ENCODE results near the gene ARHGAP8.
A peak's percentile ranks its signal among the peaks of the same experiment; 100 is the strongest.

Gene ARHGAP8

DNA sequence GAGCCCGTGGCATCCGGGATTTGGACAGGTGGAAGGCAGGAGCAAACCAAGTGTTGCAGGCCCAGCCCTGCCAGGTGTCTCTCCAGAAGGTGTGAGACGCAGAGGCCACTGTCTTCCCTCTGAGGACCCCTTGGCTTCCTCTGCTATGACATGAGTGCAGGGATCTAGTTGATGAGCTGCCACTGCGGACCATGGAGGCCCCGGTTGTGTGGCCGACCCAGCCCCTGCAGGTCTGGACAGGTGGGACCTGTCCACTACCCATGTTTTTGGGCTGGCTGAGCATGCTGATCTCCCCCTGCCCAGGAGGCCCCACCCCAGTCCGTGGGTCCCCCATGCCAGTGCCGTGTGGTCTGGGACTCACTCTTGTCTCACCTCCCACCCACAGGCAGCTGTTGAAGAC lies 27.5 kb upstream of the ARHGAP8 start:
- DNase-seq (ENCODE audit: extremely low read depth in 1 of 2, low read depth in 1 of 2), result no peak

DNA sequence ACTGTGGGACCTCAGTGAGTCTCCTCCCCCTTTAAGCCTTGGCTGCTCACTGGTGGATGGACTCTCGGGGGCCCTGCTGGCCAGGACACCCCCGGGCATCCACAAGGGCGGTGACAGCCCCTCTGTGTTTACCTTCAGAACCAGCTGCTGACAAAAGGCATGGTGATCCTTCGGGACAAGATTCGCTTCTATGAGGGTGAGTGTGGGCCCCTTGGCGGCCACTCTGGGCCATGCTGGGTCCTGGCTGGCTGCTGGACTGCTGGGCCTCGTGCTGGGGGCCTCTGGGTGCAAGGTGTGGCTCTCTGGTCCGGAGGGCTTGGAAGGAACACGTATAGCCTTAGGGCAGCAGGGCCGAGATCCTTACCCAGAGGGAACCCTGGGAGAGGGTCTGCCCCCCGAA lies 25.9 kb upstream of the ARHGAP8 start:
- DNase-seq (ENCODE audit: extremely low read depth in 1 of 2, low read depth in 1 of 2), result no peak

DNA sequence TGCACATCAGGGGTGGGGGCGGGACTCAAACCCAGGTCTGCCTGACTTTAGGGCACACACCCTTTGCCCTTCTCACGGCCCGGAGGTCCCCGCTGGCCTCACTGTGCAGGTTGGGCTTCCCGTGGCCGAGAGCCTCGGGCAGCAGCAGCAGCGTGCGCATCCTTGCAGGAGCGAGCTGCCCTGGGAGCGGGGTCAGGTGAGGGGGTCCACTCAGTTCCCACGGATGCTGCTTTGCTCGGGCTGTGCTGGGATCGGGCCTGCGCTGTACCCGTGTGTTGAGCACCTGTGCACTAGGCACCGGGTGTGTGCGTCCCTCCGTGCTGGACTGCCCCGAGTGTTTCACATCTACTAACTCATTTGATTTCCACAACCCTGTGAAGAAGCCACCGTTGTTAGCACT lies 25.2 kb upstream of the ARHGAP8 start:
- DNase-seq (ENCODE audit: extremely low read depth in 1 of 2, low read depth in 1 of 2), result no peak

DNA sequence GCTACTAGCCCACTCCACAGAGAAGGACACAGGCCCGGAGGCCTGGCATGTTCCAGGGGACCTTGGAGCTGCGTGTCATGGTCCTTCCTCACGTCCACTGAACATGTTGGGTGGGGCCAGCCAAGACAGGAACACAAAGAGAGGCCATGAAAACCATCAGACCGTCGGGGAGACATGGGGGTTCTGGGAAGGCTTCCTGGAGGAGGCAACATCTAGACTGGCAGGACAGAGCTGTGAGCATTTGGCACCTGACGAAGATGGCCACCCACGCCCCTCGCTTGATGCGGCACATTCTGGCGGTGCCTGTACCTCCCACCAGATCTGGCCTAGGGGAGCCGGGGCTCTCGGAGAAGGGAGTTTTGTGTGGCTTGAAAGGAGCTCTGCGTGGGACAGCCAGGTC lies 24.7 kb upstream of the ARHGAP8 start:
- no peak for DNase-seq (ENCODE audit: extremely low read depth in 1 of 2, low read depth in 1 of 2)

DNA sequence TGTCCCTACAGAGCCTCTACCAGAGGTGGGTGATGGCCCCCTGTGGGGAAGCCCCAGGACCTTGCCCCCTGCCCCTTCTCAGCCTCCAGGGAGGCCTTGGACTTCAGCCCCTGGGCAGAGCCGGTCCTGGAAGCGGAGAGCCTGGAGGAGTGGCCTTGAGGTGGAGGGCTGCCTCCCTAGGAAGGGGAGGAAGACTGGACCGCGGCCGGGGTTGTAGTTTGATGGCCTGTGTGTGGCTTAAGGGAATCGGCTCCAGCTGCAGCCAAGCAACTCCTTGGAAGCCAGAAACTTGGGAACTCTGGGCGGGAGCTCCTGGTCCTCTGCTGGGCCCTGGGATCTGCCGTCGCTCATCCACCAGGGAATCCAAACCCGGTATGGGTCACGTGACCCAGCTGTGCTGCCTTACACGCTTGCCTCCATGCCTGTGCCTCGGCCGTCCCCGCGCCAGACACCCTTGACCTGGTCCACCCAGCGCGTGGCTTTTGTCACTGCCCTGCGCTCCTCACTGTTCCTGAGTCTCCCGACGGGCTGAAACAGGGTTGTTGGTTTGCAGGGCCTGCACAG lies 23.5 kb upstream of the ARHGAP8 start:
- DNase-seq (ENCODE audit: extremely low read depth in 1 of 2, low read depth in 1 of 2), result no peak

DNA sequence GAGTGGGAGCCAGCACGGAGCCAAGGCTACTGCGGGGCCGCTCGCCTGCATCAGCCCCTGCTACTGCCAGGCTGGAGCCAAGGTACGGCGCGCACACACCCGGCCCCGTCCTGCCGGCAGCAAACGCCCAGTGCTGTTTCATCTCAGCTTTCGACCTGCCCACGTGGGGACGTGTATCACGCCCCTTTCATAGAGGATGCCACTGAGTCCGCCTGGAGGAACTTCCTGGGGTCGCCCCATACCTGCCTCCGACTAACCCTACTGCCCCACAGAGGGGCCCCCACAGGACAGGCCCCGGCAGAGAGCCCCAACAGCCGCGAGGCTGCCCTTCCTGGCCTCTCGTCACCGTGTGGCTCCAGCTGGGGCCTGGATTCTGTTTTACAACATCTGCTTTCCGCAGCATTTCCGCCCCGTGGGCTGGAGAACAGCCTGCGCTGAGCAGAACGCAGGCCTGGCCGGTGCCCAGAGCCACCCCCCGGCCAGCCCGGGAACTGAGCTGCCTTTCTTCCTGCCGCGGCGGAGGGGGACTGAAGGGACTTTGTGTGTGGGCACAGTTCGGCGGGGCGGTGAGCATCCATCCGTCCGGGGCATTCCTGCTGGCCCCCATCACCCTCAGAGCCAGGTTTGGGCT lies 22.9 kb upstream of the ARHGAP8 start:
- no peak for DNase-seq (ENCODE audit: extremely low read depth in 1 of 2, low read depth in 1 of 2)

DNA sequence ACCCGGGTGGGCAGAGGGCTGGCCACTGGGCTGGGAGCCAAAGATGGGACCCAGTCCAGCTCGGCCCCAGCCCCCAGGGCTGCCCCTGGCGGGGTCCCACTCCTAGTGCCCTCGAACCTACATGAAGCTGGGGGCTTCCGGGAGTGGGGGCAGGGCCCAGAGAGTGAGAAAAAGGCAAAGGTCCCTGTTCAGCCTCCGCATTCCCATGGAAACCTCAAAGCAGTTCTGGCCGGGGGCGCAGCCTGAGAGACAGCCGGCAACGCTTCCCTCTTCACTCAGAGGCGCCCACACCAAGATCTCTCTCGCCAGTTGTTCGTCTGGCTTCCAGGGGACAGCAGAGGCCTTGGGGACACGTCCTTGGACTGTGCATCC lies 22.4 kb upstream of the ARHGAP8 start:
- DNase-seq (ENCODE audit: extremely low read depth in 1 of 2, low read depth in 1 of 2), result no peak

DNA sequence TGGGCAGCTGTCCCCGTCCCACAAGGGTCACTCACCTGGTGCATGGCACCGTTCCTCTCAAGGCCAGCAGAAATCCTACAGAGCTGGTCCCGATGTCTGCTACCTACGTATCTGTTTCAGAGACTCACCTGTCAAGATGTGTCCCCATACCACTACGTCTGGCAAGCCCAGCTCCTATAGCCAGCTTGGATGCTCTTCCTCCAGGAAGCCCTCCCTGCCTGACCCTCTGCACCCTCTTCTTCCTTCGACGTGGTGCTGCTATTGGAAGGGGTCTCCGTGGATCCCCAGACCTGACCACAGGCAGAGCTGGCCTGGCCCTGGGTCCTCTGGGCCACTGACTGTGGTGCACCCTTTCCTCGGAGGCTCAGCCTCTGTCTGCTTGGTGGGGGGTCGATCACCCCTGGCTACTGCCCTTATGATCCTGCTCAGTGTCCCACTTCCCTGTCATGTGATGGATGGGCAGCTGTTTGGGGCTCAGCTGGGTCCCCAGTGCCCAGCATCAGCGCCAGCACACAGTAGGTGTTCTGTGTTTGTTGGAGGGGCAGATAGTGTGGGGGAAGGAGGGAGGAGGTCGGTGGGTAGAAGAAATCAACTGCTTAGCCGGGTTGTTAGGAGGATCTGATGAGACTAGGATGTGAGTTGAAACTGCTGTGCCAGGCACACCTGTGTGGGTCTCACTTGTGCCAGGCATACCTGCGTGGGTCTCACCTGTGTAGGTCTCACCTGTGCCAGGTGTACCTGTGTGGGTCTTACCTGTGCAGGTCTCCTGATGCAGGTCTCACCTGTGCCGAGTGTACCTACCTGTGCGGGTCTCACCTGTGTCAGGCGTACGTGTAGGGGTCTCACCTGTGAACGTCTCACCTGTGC lies 21.7 kb upstream of the ARHGAP8 start:
- DNase-seq (ENCODE audit: extremely low read depth in 1 of 2, low read depth in 1 of 2), result no peak

DNA sequence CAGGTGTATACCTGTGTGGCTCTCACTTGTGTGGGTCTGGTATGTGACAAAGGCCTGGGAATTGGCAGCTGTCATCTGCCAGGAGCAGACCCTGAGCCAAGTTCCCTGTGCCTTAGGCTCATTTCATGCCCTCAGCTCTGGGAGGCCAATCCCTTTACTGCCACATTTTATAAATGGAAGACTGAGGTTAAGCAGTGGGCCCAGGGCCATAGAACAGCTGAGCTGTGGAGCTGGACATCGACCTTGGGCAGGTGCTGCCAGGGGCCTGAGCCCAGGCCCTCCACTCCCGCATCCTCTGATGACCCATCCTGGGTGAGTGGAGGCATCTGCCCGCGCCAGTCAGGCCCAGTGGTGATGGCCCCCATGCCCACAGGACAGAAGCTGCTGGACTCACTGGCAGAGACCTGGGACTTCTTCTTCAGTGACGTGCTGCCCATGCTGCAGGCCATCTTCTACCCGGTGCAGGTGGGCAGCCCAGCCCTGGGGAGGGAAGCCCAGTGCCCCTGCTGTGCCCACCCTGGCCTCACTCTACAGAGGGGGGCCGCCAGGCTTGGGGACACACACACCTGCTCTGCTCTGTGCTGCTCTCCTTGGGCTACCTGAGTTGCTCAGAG lies 20.9 kb upstream of the ARHGAP8 start:
- no peak for DNase-seq (ENCODE audit: extremely low read depth in 1 of 2, low read depth in 1 of 2)

DNA sequence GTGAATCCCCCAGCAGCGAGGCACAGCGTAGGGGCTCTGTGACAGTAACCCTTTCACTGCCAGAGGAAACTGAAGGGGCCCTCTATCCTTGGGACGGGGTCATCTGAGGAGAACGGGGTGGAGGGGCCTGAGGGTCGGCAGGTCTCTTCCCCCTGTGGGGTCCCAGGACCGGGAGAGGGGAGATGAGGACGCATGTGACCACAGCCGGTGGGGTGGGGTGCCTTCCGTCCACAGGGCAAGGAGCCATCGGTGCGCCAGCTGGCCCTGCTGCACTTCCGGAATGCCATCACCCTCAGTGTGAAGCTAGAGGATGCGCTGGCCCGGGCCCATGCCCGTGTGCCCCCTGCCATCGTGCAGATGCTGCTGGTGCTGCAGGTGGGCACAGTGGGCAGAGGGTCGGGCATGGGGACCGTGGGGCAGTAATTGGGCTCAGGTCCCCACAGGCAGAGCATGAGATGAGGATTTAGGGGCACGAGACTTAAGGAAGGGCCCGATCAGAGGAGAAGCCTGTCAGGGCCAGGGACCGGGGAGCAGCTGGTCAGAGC lies 20.3 kb upstream of the ARHGAP8 start:
- no peak for DNase-seq (ENCODE audit: extremely low read depth in 1 of 2, low read depth in 1 of 2)

DNA sequence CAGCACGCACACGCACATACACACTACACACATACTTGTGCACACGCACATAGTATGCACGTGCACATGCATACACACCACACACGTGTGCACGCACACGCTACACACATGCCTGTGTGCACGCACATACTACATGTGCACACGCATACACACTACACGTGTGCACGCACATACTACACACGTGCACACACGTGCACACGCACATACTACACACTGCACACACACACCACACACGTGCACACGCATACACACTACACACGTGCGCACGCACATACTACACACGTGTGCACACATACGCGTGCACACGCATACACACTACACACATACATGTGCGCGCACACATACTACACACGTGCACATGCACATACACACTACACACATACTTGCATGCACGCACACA lies 19.7 kb upstream of the ARHGAP8 start:
- DNase-seq (ENCODE audit: extremely low read depth in 1 of 2, low read depth in 1 of 2), result no peak

DNA sequence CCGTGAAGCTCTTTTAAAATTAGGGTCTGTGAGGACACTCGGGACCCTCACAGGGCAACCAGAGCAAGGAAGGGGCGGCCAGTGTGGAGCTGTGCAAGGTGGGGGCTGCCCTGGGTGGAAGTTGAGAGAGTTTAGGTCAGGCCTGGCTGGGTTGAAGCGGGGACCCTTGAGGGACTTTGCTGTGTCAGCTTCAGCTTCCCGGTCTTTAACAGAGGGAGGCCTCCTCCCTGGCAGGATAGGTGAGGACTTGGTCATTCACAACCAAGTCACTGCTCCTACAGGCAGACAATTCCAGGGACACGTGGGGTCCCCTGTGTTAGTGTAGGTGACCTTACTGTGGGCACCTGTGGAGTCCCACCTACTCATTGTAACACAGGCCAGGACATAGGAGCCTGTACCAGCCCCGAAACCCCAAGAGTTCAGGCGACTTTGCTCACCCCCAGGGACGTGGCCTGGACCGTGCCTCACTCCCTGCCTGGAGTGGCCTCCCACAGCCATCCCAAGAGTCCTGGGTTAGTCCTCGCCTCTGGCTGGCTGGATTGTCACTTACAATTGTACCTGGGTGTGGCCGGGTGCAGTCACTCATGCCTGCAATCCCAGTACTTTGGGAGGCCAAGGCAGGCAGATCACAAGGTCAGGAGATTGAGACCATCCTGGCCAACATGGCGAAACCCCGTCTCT lies 18.8 kb upstream of the ARHGAP8 start:
- no peak for DNase-seq (ENCODE audit: extremely low read depth in 1 of 2, low read depth in 1 of 2)

DNA sequence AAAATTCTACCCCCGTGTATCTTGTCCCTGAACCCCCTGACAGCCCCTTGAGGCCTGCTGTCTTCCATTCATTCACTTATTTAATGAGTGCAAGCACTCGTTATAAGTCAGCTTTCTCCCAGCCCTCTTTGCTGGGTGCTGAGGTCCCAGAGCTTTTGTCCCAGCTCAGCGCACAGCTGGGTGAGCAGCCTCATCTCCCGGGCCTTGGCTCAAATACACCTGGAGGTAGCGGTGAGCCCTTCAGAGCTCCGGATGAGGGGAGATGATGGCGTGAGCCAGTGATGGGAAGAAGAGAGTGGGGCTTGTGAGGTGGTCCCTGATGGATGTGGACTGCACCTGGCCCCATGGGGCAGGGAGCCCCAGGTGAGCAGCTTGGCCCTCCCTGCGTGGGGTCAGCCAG lies 18.1 kb upstream of the ARHGAP8 start:
- DNase-seq (ENCODE audit: extremely low read depth in 1 of 2, low read depth in 1 of 2), result no peak

DNA sequence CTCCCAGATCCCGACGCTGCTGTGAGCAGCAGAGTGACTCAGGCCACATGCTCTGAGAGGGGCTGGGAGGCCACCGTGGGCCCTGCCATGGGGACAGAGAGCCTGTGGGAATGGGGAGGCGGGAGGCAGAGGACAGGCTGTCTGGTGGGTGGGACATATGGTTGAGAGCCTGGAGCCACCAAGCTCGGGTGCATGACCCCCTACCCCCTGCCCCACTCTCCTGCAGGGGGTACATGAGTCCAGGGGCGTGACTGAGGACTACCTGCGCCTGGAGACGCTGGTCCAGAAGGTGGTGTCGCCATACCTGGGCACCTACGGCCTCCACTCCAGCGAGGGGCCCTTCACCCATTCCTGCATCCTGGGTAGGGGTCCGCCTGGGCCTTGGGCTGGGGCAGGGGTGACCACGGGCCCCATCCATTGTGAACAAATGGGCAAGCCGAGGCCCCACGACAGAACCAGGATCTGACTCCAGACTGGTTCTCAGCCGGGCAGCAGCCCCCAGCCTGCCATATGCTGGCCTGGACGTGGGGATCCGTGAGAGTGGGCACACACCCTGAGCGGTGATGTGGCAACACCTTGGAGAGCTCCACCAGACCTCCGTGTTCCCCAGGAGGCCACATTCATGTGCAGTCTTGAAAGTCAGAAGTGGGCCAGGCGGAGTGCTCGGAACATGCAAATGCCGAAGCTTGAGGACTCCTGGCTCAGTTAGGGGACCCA lies 17.4 kb upstream of the ARHGAP8 start:
- no peak for DNase-seq (ENCODE audit: extremely low read depth in 1 of 2, low read depth in 1 of 2)

DNA sequence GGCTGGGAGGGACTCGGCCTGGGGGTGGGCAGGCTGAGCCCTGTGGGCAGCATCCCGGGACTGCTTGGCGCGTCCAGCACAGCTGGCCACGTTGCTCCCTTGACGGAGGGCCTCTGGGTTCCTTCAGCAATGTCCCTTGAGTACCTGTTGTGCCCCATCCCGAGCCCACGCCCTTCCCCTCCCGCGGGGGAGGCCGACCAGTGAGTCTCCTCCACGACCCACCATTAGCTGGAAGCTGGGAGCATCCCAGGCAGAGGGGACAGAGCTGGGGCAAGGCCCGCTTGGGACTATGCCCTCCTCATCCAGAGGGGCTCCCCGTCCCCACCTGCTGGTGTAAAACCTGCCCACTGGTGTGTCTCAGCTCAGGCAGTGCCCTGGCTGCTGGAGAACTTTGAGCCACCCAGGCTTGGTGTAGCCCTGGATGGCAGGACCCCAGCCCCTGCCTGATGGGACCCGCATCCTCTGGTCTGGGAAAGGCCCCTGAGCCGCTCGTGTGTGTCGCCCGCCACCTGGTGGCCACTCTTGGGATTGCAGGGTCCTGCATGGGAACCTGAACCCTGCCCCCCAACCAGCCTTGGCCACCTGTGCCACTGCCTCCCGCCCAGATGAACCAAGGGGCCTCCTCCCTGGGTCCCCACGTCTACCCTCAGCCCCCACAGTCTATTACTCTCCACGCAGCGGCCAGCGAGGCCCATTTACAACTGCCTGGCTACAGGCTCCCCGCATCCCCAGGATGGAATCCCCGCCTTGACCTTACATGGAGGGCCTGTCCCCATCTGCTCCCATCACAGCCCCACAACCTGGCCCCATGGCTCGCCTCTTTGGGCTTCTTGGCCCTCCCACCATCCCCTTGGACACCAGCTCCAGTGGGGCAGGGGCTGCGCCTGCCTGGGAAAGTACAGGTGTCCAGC lies 16.6 kb upstream of the ARHGAP8 start:
- peak; percentile 33 to 67 for DNase-seq (ENCODE audit: extremely low read depth in 1 of 2, low read depth in 1 of 2)

DNA sequence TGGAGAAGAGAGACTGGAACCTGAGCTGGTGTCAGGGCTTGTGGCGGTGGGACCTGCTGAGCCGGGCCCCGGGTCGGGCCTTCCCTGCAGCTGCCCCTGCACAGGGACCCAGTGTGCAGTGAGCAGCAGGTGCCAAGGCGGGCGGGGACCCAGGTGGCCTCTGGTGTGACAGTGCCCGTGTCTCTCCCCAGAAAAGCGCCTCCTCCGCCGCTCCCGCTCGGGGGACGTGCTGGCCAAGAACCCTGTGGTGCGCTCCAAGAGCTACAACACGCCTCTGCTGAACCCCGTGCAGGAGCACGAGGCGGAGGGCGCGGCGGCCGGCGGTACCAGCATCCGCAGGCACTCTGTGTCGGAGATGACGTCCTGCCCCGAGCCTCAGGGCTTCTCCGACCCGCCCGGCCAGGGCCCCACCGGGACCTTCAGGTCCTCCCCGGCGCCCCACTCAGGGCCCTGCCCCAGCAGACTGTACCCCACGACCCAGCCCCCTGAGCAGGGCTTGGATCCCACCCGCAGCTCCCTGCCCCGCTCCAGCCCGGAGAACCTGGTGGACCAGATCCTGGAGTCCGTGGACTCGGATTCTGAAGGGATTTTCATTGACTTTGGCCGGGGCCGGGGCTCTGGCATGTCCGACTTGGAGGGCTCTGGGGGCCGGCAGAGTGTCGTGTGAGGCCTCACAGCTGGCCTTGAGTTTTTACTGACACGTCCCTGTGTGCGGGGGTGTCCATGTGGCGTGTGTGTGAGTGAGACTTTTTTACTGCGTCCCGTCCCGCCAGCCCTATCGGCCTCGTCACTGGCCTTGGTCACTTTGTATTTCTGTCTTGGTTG lies 15.6 kb upstream of the ARHGAP8 start:
- DNase-seq (ENCODE audit: extremely low read depth in 1 of 2, low read depth in 1 of 2), result no peak

DNA sequence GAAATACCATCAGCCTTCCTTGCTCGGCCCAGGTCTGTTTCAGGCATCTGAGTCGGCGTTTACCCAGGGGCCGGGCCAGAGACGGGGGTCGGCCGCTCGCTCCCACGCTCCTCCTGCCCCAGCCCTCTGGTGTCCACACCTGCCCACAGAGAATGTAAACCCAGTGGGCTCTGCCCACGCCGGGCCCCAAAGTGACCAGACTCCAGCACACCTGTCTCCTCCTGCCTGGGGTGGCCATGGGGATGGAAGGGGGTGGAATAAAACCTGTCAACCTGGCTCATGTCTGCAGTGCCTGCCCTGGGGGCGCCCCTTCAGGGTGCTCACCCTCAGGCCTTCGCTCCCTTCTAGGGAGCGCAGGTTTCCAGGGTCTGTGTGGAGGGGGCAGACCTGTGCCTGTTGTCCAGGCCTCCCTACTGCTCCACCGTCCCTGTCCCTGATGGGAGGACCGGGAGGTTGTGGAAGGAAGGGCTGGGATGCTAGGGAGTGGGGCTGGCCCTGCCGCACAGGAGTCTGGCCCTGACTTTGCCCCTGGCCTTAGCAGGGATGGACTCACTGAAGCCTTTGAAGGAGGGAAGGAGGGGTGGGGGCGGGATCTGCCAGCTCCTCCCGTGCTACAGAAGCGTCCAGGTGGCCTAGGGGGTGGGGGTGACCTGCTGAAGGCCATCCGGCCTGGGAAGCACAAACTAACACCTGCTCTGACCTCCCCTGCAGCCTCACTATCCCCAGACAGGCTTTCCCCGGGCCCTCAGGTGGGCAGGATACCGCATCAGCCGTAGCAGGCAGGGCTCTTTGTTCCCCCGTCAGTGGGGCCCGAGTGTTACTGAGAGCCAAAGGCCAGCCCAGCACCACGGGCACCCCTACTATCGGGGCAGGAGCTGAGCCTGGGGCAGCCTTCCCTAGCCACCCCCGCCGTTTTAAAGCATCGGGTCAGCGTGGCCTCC lies 14.7 kb upstream of the ARHGAP8 start:
- DNase-seq (ENCODE audit: extremely low read depth in 1 of 2, low read depth in 1 of 2), result no peak

Data from stimulated activated CD8-positive, alpha-beta memory T cell treated with anti-CD3 and anti-CD28 coated beads, Interleukin-7, amount 100 ng/mL, for 48 hours (primary cell).